AG04450 (cell line): ENCODE measurements around the gene MYO10. TPM values are rescaled to one million over a fixed set of nuclear protein-coding genes. Genes with fewer than 3 reads are reported as not detected.

Source experiments
- CTCF ChIA-PET: fragments of 300-600, 350-600 bp; formaldehyde crosslinking; extraction: SDS; loops from one replicate; lab custom pipeline; 2022; ENCODE audit warnings: antibody characterized with exemption, inconsistent platforms; lab: Charles Lee
- POLR2A ChIA-PET: fragments of 350-600 bp; formaldehyde crosslinking; extraction: SDS; loops from one replicate; lab custom pipeline; 2021; ENCODE audit warnings: antibody characterized with exemption, inconsistent platforms; lab: Yijun Ruan, JAX
- DNase-seq: peaks from one replicate; pipeline ENCODE4 v3.0.0-alpha.2; 2011; ENCODE audit warnings: low read depth, low spot score
- H3K27ac ChIP-seq: one replicate; pipeline ENCODE4 v1.5.1; 2012; ENCODE audit warnings: low read depth, low read length, control low read depth
- H3K27me3 ChIP-seq: one replicate; pipeline ENCODE4 v1.6.0; 2012; ENCODE audit warnings: low read length; ENCODE audit not compliant: control insufficient read depth, insufficient read depth
- H3K4me3 ChIP-seq: 2 replicates; pipeline ENCODE4 v1.5.1; 2011; ENCODE audit warnings: mild to moderate bottlenecking, low read depth, low read length, control low read depth
- H3K9me3 ChIP-seq: 2 replicates; pipeline ENCODE4 v1.5.1; 2012; ENCODE audit warnings: low read length; ENCODE audit not compliant: control insufficient read depth, insufficient read depth
- polyA plus RNA-seq: library from polyadenylated mRNA; depleted of rRNA; stranded (reverse); fragments of >200 nt; gene quantifications from 2 replicates; pipeline ENCODE4 v1.2.3, GENCODE V29; 2011
- TF ChIP-seq, protein P1 (sequence below): IDR thresholded peaks from 2 replicates; pipeline ENCODE4 v1.5.1; 2011; ENCODE audit warnings: low read depth, low read length, control low read depth, inconsistent platforms

MYO10 gene
- polyA plus RNA-seq, 1 experiment: 37.0 TPM

DNA sequence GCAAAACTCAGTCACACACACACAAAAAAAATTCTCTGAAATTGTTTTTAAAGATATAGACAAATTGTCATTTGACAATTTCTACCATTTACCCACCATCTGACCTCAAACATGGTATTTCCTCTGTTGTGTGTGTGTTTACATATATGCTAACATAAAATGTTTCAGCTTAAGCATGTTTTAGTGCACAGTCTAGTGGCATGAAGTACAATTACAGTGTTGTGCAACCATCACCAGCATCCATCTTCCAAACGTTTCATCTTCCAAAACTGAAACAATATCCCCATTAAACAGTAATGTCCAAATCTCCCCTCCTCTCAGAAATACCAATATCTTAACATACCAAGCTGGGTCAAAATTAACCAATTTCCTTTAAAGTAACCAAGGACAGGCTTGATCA, 65.2 kb downstream of the MYO10 start:
- POLR2A ChIA-PET: interaction anchor here (1.8 kb wide), 1 partner anchor 15 kb away, joined by 5 read pairs; no protein-coding TSS in a partner anchor
- Histone ChIP-seq H3K27me3 (no peaks in the 10 kb centered on the region), H3K9me3 (peaks cover 11% of the 10 kb centered on the region), H3K4me3 (no peak overlapping the region), H3K27ac (no peak overlapping the region)
- CTCF ChIA-PET: interaction anchor here (2.1 kb wide), 1 partner anchor 319 kb away, joined by 8 read pairs; no protein-coding TSS in a partner anchor
- TF ChIP-seq, protein P1, sequence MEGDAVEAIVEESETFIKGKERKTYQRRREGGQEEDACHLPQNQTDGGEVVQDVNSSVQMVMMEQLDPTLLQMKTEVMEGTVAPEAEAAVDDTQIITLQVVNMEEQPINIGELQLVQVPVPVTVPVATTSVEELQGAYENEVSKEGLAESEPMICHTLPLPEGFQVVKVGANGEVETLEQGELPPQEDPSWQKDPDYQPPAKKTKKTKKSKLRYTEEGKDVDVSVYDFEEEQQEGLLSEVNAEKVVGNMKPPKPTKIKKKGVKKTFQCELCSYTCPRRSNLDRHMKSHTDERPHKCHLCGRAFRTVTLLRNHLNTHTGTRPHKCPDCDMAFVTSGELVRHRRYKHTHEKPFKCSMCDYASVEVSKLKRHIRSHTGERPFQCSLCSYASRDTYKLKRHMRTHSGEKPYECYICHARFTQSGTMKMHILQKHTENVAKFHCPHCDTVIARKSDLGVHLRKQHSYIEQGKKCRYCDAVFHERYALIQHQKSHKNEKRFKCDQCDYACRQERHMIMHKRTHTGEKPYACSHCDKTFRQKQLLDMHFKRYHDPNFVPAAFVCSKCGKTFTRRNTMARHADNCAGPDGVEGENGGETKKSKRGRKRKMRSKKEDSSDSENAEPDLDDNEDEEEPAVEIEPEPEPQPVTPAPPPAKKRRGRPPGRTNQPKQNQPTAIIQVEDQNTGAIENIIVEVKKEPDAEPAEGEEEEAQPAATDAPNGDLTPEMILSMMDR: peak; percentile 21; the same call in 1 of the 2 replicates
- DNase-seq: no peak

DNA sequence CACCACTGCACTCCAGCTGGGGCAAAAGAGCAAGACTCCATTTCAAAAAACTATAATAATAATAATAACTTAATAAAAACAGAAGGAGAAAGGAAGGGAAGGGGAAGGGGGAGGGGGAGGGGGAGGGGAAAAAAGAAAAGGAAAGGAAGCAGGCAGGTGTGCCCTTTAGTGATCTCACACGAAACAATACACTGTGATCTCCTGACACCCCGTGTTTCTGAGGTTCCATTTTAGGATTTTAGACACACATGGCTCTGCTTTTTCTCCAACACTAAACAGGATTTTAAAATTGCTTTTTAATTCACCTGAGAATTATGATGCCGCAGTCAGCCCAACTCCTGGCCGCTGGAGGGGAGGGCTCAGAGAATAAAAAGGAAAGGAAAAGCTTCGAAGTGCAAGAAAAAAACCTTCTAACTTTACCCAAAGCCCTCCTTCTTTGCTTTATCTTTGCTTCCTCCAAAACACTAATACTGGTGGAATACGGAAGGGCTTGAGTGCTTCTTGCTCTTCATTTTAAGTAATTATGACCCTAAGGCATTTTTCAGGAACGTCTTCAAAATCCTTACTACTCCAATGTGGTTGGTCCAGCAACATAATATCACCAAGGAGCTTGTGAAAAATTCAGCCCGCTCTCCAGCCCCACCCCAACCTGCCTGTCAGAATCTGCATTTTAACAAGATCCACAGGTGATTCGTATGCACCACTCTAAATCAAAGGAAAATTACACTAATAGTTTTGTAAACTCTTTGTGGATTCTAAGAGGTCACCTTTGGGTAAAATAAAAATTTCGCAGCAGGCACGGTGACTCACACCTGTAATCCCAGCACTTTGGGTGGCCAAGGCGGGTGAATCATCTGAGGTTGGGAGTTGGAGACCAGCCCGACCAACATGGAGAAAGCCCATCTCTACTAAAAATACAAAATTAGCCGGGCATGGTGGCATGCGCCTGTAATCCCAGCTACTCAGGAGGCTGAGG, 66.0 kb downstream of the MYO10 start:
- no peaks in the 10 kb centered on the region for H3K27me3 ChIP-seq
- DNase-seq: no peak
- no peak overlapping the region for H3K4me3 ChIP-seq
- no peak overlapping the region for H3K27ac ChIP-seq
- TF ChIP-seq, protein P1: no peak
- ChIA-PET POLR2A (interaction anchor here (1.8 kb wide), 1 partner anchor 16 kb away, joined by 5 read pairs; no protein-coding TSS in a partner anchor), CTCF (interaction anchor here (0.6 to 2.1 kb wide), 2 partner anchors 63 to 319 kb away, joined by 3 to 8 read pairs; no protein-coding TSS in a partner anchor)
- peaks cover 11% of the 10 kb centered on the region for H3K9me3 ChIP-seq

DNA sequence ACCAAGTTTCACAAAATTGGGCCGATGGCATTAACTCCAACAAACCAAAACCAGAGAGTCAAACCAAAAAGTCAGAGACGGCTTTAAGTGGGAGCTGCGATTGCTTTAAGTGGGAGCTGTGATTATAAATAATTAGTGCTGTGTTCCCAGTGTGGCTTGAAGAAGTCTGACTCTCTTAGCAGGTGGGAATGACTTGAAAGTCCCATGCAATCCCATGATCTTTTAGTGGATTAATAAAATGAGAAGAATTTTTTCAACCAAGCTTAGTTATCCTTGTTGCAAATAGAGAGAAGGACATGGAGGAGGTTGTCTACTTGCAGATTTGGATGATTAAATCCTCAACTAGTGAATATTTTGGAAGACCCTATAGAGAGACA, 68.5 kb downstream of the MYO10 start:
- CTCF ChIA-PET: interaction anchor here (1.1 kb wide), 1 partner anchor 322 kb away, joined by 4 read pairs; no protein-coding TSS in a partner anchor
- POLR2A ChIA-PET: no interaction called here
- TF ChIP-seq, protein P1: no peak
- H3K9me3 ChIP-seq: no peaks in the 10 kb centered on the region; the same call in 1 of the 2 replicates
- no peaks in the 10 kb centered on the region for H3K27me3 ChIP-seq
- H3K27ac ChIP-seq: no peak overlapping the region
- H3K4me3 ChIP-seq: no peak overlapping the region
- DNase-seq: no peak

DNA sequence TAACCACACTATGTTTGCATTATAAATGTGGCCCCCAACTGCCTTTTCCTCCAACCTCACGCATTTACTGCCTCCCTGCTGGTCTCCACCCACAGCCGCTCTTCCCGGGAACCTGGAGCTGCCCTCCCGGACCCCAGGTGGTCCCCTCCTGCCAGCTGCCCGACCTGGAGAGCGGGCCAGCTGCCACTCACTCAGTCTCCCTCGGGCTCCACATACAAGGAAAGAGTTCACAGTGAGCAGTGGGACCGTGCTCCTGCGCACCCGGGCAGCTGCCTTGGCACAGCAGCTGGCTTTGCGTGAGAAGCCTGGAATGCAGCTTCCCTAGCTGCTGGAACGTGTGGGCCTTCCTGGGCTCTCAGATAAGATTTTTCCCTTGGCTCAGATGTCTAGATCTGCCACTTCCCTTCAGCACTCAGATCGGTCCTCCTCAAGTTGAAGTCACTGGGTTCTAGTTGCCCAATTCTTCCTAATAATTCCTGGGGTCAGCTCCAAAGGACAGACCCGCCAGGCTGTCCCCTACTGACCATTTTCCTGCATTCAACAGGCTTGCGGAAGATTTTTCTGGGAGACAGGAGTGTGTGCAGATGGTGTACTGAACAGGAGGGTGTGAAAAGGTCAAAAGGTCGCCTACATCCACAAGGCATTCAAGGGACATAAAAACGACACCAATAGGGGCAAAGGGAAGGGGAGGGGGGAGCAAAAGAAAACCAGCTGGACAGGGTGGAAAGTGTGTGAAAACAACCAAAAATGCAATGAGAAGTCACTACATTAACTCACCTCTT, 69.1 kb downstream of the MYO10 start:
- H3K27me3 ChIP-seq: no peaks in the 10 kb centered on the region
- TF ChIP-seq, protein P1: no peak
- H3K27ac ChIP-seq: peak overlapping the region; percentile 52
- H3K9me3 ChIP-seq: no peaks in the 10 kb centered on the region; the same call in 1 of the 2 replicates
- H3K4me3 ChIP-seq: no peak overlapping the region
- ChIA-PET CTCF (interaction anchor here (1.1 kb wide), 1 partner anchor 323 kb away, joined by 4 read pairs; no protein-coding TSS in a partner anchor), POLR2A (interaction anchor here (0.7 kb wide), 1 partner anchor 18 kb away, joined by 3 read pairs; no protein-coding TSS in a partner anchor)
- no peak for DNase-seq
